HL-60 (cell line): ENCODE results near the gene LRIT2.

Source experiments
- DNase-seq, 2 experiments: peaks; one replicate each; pipeline ENCODE4 v3.0.0-alpha.2; 2010 to 2020; ENCODE audit warnings: low read depth in 1 of 2, low spot score in 1 of 2
- H3K27ac ChIP-seq: fragments of 250-450 bp; sonication (Bioruptor Pico); replicated peaks from 2 replicates; pipeline ENCODE4 v1.5.1; 2020; ENCODE audit warnings: mild to moderate bottlenecking, moderate library complexity
- H3K27me3 ChIP-seq: fragments of 250-450 bp; sonication (Bioruptor Pico); 2 replicates; pipeline ENCODE4 v1.5.1; 2021; ENCODE audit warnings: mild to moderate bottlenecking, moderate library complexity; ENCODE audit not compliant: insufficient read depth, poor library complexity, severe bottlenecking
- H3K4me3 ChIP-seq: replicated peaks from 2 replicates; pipeline ENCODE4 v1.5.1; 2011; ENCODE audit warnings: mild to moderate bottlenecking, control low read depth, low read length; ENCODE audit not compliant: insufficient read depth
- GABPA ChIP-seq: IDR thresholded peaks from 2 replicates; pipeline ENCODE4 v1.6.1; 2012; ENCODE audit warnings: low read depth
- POLR2AphosphoS5 ChIP-seq: IDR thresholded peaks from 2 replicates; pipeline ENCODE4 v1.6.1; 2012; ENCODE audit warnings: low read depth
- SPI1 ChIP-seq: IDR thresholded peaks from 2 replicates; pipeline ENCODE4 v1.6.1; 2012; ENCODE audit warnings: low read depth, mild to moderate bottlenecking, borderline replicate concordance
- TF ChIP-seq, protein P1 (sequence below): IDR thresholded peaks from one replicate; pipeline ENCODE4 v1.5.1; 2011; ENCODE audit warnings: low read length, control low read depth, inconsistent platforms; ENCODE audit not compliant: insufficient read depth
- TF ChIP-seq, protein P2 (sequence below): IDR thresholded peaks from 2 replicates; pipeline ENCODE4 v1.6.1; 2012; ENCODE audit warnings: low read depth; ENCODE audit not compliant: insufficient replicate concordance

The LRIT2 gene

GRCh38 chr10:84213076-84213475 lies 12.3 kb downstream of the LRIT2 start:
- DNase-seq: no peak
- Histone ChIP-seq H3K27ac (no peak overlapping the region), H3K27me3 (peaks cover 2% of the 10 kb centered on the region), H3K4me3 (no peak overlapping the region)
- TF ChIP-seq, protein P1, sequence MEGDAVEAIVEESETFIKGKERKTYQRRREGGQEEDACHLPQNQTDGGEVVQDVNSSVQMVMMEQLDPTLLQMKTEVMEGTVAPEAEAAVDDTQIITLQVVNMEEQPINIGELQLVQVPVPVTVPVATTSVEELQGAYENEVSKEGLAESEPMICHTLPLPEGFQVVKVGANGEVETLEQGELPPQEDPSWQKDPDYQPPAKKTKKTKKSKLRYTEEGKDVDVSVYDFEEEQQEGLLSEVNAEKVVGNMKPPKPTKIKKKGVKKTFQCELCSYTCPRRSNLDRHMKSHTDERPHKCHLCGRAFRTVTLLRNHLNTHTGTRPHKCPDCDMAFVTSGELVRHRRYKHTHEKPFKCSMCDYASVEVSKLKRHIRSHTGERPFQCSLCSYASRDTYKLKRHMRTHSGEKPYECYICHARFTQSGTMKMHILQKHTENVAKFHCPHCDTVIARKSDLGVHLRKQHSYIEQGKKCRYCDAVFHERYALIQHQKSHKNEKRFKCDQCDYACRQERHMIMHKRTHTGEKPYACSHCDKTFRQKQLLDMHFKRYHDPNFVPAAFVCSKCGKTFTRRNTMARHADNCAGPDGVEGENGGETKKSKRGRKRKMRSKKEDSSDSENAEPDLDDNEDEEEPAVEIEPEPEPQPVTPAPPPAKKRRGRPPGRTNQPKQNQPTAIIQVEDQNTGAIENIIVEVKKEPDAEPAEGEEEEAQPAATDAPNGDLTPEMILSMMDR: no peak
- TF ChIP-seq SPI1 (no peak), POLR2AphosphoS5 (no peak), GABPA (no peak)

DNA sequence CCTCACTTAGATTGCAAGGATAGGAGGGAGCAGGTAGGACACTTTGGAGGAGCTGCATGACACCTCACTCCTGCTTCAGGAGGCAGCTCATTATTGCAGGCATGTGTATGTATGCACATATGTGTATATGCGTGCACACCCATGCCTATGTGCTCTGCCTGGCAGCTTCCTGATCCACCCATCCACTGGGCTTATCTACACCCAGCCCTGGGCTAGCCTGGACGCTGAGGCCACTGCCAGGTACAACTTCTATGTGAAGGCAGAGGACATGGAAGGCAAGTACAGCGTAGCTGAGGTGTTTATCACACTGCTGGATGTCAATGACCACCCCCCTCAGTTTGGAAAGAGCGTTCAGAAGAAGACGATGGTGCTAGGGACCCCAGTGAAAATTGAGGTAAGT lies 13.3 kb downstream of the LRIT2 start:
- Histone ChIP-seq H3K27me3 (peaks cover 2% of the 10 kb centered on the region), H3K4me3 (no peak overlapping the region), H3K27ac (no peak overlapping the region)
- TF ChIP-seq, protein P2, sequence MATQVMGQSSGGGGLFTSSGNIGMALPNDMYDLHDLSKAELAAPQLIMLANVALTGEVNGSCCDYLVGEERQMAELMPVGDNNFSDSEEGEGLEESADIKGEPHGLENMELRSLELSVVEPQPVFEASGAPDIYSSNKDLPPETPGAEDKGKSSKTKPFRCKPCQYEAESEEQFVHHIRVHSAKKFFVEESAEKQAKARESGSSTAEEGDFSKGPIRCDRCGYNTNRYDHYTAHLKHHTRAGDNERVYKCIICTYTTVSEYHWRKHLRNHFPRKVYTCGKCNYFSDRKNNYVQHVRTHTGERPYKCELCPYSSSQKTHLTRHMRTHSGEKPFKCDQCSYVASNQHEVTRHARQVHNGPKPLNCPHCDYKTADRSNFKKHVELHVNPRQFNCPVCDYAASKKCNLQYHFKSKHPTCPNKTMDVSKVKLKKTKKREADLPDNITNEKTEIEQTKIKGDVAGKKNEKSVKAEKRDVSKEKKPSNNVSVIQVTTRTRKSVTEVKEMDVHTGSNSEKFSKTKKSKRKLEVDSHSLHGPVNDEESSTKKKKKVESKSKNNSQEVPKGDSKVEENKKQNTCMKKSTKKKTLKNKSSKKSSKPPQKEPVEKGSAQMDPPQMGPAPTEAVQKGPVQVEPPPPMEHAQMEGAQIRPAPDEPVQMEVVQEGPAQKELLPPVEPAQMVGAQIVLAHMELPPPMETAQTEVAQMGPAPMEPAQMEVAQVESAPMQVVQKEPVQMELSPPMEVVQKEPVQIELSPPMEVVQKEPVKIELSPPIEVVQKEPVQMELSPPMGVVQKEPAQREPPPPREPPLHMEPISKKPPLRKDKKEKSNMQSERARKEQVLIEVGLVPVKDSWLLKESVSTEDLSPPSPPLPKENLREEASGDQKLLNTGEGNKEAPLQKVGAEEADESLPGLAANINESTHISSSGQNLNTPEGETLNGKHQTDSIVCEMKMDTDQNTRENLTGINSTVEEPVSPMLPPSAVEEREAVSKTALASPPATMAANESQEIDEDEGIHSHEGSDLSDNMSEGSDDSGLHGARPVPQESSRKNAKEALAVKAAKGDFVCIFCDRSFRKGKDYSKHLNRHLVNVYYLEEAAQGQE: no peak
- TF ChIP-seq, protein P1: no peak
- TF ChIP-seq POLR2AphosphoS5 (no peak), GABPA (no peak)
- DNase-seq: no peak

- Histone ChIP-seq H3K4me3 (no peak overlapping the region), H3K27ac (no peak overlapping the region), H3K27me3 (peaks cover 2% of the 10 kb centered on the region)
- TF ChIP-seq SPI1 (no peak), GABPA (no peak), POLR2AphosphoS5 (no peak)
- TF ChIP-seq, protein P2: no peak
- TF ChIP-seq, protein P1: no peak
- DNase-seq: no peak
These were observed 13.8 kb downstream of the LRIT2 start for GRCh38 chr10:84211566-84211965.

- Histone ChIP-seq H3K27ac (no peak overlapping the region), H3K27me3 (peaks cover 2% of the 10 kb centered on the region), H3K4me3 (no peak overlapping the region)
- no peak for DNase-seq
- TF ChIP-seq GABPA (no peak), POLR2AphosphoS5 (no peak), SPI1 (no peak)
- TF ChIP-seq, protein P1: no peak
- TF ChIP-seq, protein P2: no peak
These were observed 17.3 kb downstream of the LRIT2 start for GRCh38 chr10:84208023-84208422.
